Measurements from ENCODE around the gene PRMT5.
A peak's percentile ranks its signal among the peaks of the same experiment; 100 is the strongest.

PRMT5 gene

GRCh38 chr14:22884076-22884737 lies 45.0 kb downstream of the PRMT5 start:
- no peak overlapping the region for H3K27ac ChIP-seq (ENCODE audit: low read depth, low read length)
- H3K9me3 ChIP-seq (ENCODE audit: insufficient read depth, low read depth, low read length) = no peaks in the 10 kb centered on the region
- WGBS = 89% methylated on average over 6 of the region's 7 CpGs
- peaks cover 26% of the 10 kb centered on the region for H3K27me3 ChIP-seq (ENCODE audit: insufficient read depth, low read length)
- no peak overlapping the region; the same call in 1 of the 2 replicates for H3K4me3 ChIP-seq (ENCODE audit: low read length)
- no peak overlapping the region for H3K9ac ChIP-seq (ENCODE audit: low read depth, low read length)
- peaks cover 25% of the 10 kb centered on the region for H3K4me1 ChIP-seq (ENCODE audit: insufficient read depth, low read length)
- no peaks in the 10 kb centered on the region for H3K36me3 ChIP-seq (ENCODE audit: insufficient read depth, low read length)

GRCh38 chr14:22883173-22883976 lies 45.8 kb downstream of the PRMT5 start, which contains the start of gene REM2:
TSS of gene REM2 (plus strand) at chr14:22883222. CDS start at chr14:22883288, 66 bp downstream.
- WGBS = 21% methylated on average over 14 of the region's 15 CpGs
- H3K4me3 ChIP-seq (ENCODE audit: low read length) = peak within 1 kb of the TSS; percentile 37
- no peaks in the 10 kb centered on the region for H3K9me3 ChIP-seq (ENCODE audit: insufficient read depth, low read depth, low read length)
- peaks cover 26% of the 10 kb centered on the region for H3K27me3 ChIP-seq (ENCODE audit: insufficient read depth, low read length)
- H3K36me3 ChIP-seq (ENCODE audit: insufficient read depth, low read length) = no peaks in the 10 kb centered on the region
- H3K4me1 ChIP-seq (ENCODE audit: insufficient read depth, low read length) = peaks cover 25% of the 10 kb centered on the region
- peak within 1 kb of the TSS; percentile 24 for H3K9ac ChIP-seq (ENCODE audit: low read depth, low read length)
- peak within 1 kb of the TSS; percentile 58; the same call in 1 of the 2 replicates for H3K27ac ChIP-seq (ENCODE audit: low read depth, low read length)

GRCh38 chr14:22882529-22883172 lies 46.5 kb downstream of the PRMT5 start:
- Histone ChIP-seq H3K27ac (ENCODE audit: low read depth, low read length) (no peak overlapping the region), H3K4me3 (ENCODE audit: low read length) (peak overlapping the region; percentile 37), H3K9me3 (ENCODE audit: insufficient read depth, low read depth, low read length) (no peaks in the 10 kb centered on the region), H3K36me3 (ENCODE audit: insufficient read depth, low read length) (no peaks in the 10 kb centered on the region), H3K9ac (ENCODE audit: low read depth, low read length) (peak overlapping the region; percentile 24), H3K27me3 (ENCODE audit: insufficient read depth, low read length) (peaks cover 26% of the 10 kb centered on the region), H3K4me1 (ENCODE audit: insufficient read depth, low read length) (peaks cover 22% of the 10 kb centered on the region)
- 37% methylated on average over 6 of the region's 6 CpGs for WGBS

- WGBS = 67% methylated on average over 7 of the region's 7 CpGs
- no peaks in the 10 kb centered on the region for H3K9me3 ChIP-seq (ENCODE audit: insufficient read depth, low read depth, low read length)
- H3K36me3 ChIP-seq (ENCODE audit: insufficient read depth, low read length) = no peaks in the 10 kb centered on the region
- H3K27ac ChIP-seq (ENCODE audit: low read depth, low read length) = no peak overlapping the region
- H3K27me3 ChIP-seq (ENCODE audit: insufficient read depth, low read length) = peaks cover 26% of the 10 kb centered on the region
- H3K4me1 ChIP-seq (ENCODE audit: insufficient read depth, low read length) = peaks cover 20% of the 10 kb centered on the region
- H3K4me3 ChIP-seq (ENCODE audit: low read length) = no peak overlapping the region
- peak overlapping the region; percentile 24; the same call in 1 of the 2 replicates for H3K9ac ChIP-seq (ENCODE audit: low read depth, low read length)
Measured at GRCh38 chr14:22882064-22882463, 47.1 kb downstream of the PRMT5 start.

- 86% methylated on average over 8 of the region's 8 CpGs for WGBS
- Histone ChIP-seq H3K9ac (ENCODE audit: low read depth, low read length) (no peak overlapping the region), H3K36me3 (ENCODE audit: insufficient read depth, low read length) (0 out of 2 replicates have a peak, but pooled peaks cover 2% of the 10 kb centered on the region), H3K4me3 (ENCODE audit: low read length) (no peak overlapping the region), H3K4me1 (ENCODE audit: insufficient read depth, low read length) (peaks cover 14% of the 10 kb centered on the region), H3K27me3 (ENCODE audit: insufficient read depth, low read length) (peaks cover 4% of the 10 kb centered on the region; the same call in 1 of the 2 replicates), H3K9me3 (ENCODE audit: insufficient read depth, low read depth, low read length) (no peaks in the 10 kb centered on the region), H3K27ac (ENCODE audit: low read depth, low read length) (no peak overlapping the region)
Measured at GRCh38 chr14:22878271-22879246, 50.6 kb downstream of the PRMT5 start.

GRCh38 chr14:22877000-22877501 lies 52.1 kb downstream of the PRMT5 start:
- no peaks in the 10 kb centered on the region for H3K9me3 ChIP-seq (ENCODE audit: insufficient read depth, low read depth, low read length)
- 95% methylated on average over 22 of the region's 22 CpGs for WGBS
- H3K27ac ChIP-seq (ENCODE audit: low read depth, low read length) = no peak overlapping the region
- H3K36me3 ChIP-seq (ENCODE audit: insufficient read depth, low read length) = 0 out of 2 replicates have a peak, but pooled peaks cover 2% of the 10 kb centered on the region
- H3K27me3 ChIP-seq (ENCODE audit: insufficient read depth, low read length) = peaks cover 4% of the 10 kb centered on the region; the same call in 1 of the 2 replicates
- H3K4me1 ChIP-seq (ENCODE audit: insufficient read depth, low read length) = peaks cover 6% of the 10 kb centered on the region
- no peak overlapping the region for H3K9ac ChIP-seq (ENCODE audit: low read depth, low read length)
- no peak overlapping the region for H3K4me3 ChIP-seq (ENCODE audit: low read length)

- Histone ChIP-seq H3K27me3 (ENCODE audit: insufficient read depth, low read length) (no peaks in the 10 kb centered on the region), H3K4me3 (ENCODE audit: low read length) (no peak overlapping the region), H3K9ac (ENCODE audit: low read depth, low read length) (no peak overlapping the region), H3K36me3 (ENCODE audit: insufficient read depth, low read length) (0 out of 2 replicates have a peak, but pooled peaks cover 2% of the 10 kb centered on the region), H3K4me1 (ENCODE audit: insufficient read depth, low read length) (peaks cover 6% of the 10 kb centered on the region), H3K9me3 (ENCODE audit: insufficient read depth, low read depth, low read length) (no peaks in the 10 kb centered on the region), H3K27ac (ENCODE audit: low read depth, low read length) (no peak overlapping the region)
- WGBS = 95% methylated on average over 20 of the region's 20 CpGs
Measured at GRCh38 chr14:22875748-22876319, 53.3 kb downstream of the PRMT5 start.

GRCh38 chr14:22875003-22875747 lies 54.0 kb downstream of the PRMT5 start:
- no peak overlapping the region for H3K4me3 ChIP-seq (ENCODE audit: low read length)
- H3K9me3 ChIP-seq (ENCODE audit: insufficient read depth, low read depth, low read length) = no peaks in the 10 kb centered on the region
- H3K4me1 ChIP-seq (ENCODE audit: insufficient read depth, low read length) = peaks cover 12% of the 10 kb centered on the region
- no peak overlapping the region for H3K27ac ChIP-seq (ENCODE audit: low read depth, low read length)
- H3K9ac ChIP-seq (ENCODE audit: low read depth, low read length) = no peak overlapping the region
- H3K27me3 ChIP-seq (ENCODE audit: insufficient read depth, low read length) = no peaks in the 10 kb centered on the region
- 0 out of 2 replicates have a peak, but pooled peaks cover 2% of the 10 kb centered on the region for H3K36me3 ChIP-seq (ENCODE audit: insufficient read depth, low read length)
- WGBS = 95% methylated on average over 15 of the region's 15 CpGs

GRCh38 chr14:22872833-22873520 lies 56.2 kb downstream of the PRMT5 start:
- Histone ChIP-seq H3K9ac (ENCODE audit: low read depth, low read length) (peak overlapping the region; percentile 47; the same call in 1 of the 2 replicates), H3K27me3 (ENCODE audit: insufficient read depth, low read length) (no peaks in the 10 kb centered on the region), H3K4me1 (ENCODE audit: insufficient read depth, low read length) (peaks cover 12% of the 10 kb centered on the region), H3K9me3 (ENCODE audit: insufficient read depth, low read depth, low read length) (no peaks in the 10 kb centered on the region), H3K4me3 (ENCODE audit: low read length) (peak overlapping the region; percentile 84), H3K27ac (ENCODE audit: low read depth, low read length) (no peak overlapping the region), H3K36me3 (ENCODE audit: insufficient read depth, low read length) (0 out of 2 replicates have a peak, but pooled peaks cover 2% of the 10 kb centered on the region)
- WGBS = 71% methylated on average over 10 of the region's 10 CpGs
